Activated naive CD4-positive, alpha-beta T cell treated with anti-CD3 and anti-CD28 coated beads, Interleukin-2, amount 50 U/mL, for 24 hours (primary cell): ENCODE results near the gene SCAP.
A peak's percentile ranks its signal among the peaks of the same experiment; 100 is the strongest.
"Not testable (repeated sequence)": the region's sequence is repeated elsewhere in the genome, so short reads cannot be mapped to it uniquely, and the experiment has no call there.

Experiments used
- H3K27ac Mint-ChIP-seq: one replicate; pipeline ENCODE4 v1.8.0; 2021; ENCODE audit warnings: mild to moderate bottlenecking, mixed read lengths
- H3K27me3 Mint-ChIP-seq: one replicate; pipeline ENCODE4 v1.8.0; 2021; ENCODE audit warnings: mixed read lengths
- H3K36me3 Mint-ChIP-seq: one replicate; pipeline ENCODE4 v1.8.0; 2021; ENCODE audit warnings: mixed read lengths
- H3K4me1 Mint-ChIP-seq: one replicate; pipeline ENCODE4 v1.8.0; 2021; ENCODE audit warnings: mixed read lengths
- H3K4me3 Mint-ChIP-seq: one replicate; pipeline ENCODE4 v1.8.0; 2021; ENCODE audit warnings: mild to moderate bottlenecking, mixed read lengths
- H3K9me3 Mint-ChIP-seq: one replicate; pipeline ENCODE4 v1.8.0; 2021; ENCODE audit warnings: mixed read lengths

The SCAP gene

GRCh38 chr3:47475570-47476329, at the start of gene SCAP:
TSS of gene SCAP (minus strand) at chr3:47475941. CDS start at chr3:47442993, 32,948 bp downstream.
- H3K27ac Mint-ChIP-seq = peak within 1 kb of the TSS; percentile 96
- no peaks in the 10 kb centered on the region for H3K36me3 Mint-ChIP-seq
- peaks cover 43% of the 10 kb centered on the region for H3K4me1 Mint-ChIP-seq
- H3K9me3 Mint-ChIP-seq = no peaks in the 10 kb centered on the region
- H3K4me3 Mint-ChIP-seq = peak within 1 kb of the TSS; percentile 96
- H3K27me3 Mint-ChIP-seq = no peaks in the 10 kb centered on the region

- Mint-ChIP-seq H3K27ac (no peak overlapping the region), H3K4me3 (no peak overlapping the region), H3K36me3 (peaks cover 3% of the 10 kb centered on the region), H3K27me3 (no peaks in the 10 kb centered on the region), H3K4me1 (no peaks in the 10 kb centered on the region), H3K9me3 (no peaks in the 10 kb centered on the region)
These were observed 47.8 kb upstream of the SCAP start for GRCh38 chr3:47523310-47524073.

GRCh38 chr3:47522082-47522987, 46.6 kb upstream of the SCAP start:
- Mint-ChIP-seq H3K36me3 (no peaks in the 10 kb centered on the region), H3K27me3 (no peaks in the 10 kb centered on the region), H3K27ac (no peak overlapping the region), H3K4me3 (no peak overlapping the region), H3K4me1 (no peaks in the 10 kb centered on the region), H3K9me3 (no peaks in the 10 kb centered on the region)

- Mint-ChIP-seq H3K4me1 (peaks cover 1% of the 10 kb centered on the region), H3K27me3 (no peaks in the 10 kb centered on the region), H3K9me3 (no peaks in the 10 kb centered on the region), H3K4me3 (no peak overlapping the region), H3K36me3 (no peaks in the 10 kb centered on the region), H3K27ac (no peak overlapping the region)
These were observed 45.0 kb upstream of the SCAP start for GRCh38 chr3:47520756-47521155.

GRCh38 chr3:47517937-47518336, 42.2 kb upstream of the SCAP start:
- no peaks in the 10 kb centered on the region for H3K9me3 Mint-ChIP-seq
- no peak overlapping the region for H3K27ac Mint-ChIP-seq
- no peaks in the 10 kb centered on the region for H3K27me3 Mint-ChIP-seq
- no peaks in the 10 kb centered on the region for H3K36me3 Mint-ChIP-seq
- peaks cover 7% of the 10 kb centered on the region for H3K4me1 Mint-ChIP-seq
- no peak overlapping the region for H3K4me3 Mint-ChIP-seq

DNA sequence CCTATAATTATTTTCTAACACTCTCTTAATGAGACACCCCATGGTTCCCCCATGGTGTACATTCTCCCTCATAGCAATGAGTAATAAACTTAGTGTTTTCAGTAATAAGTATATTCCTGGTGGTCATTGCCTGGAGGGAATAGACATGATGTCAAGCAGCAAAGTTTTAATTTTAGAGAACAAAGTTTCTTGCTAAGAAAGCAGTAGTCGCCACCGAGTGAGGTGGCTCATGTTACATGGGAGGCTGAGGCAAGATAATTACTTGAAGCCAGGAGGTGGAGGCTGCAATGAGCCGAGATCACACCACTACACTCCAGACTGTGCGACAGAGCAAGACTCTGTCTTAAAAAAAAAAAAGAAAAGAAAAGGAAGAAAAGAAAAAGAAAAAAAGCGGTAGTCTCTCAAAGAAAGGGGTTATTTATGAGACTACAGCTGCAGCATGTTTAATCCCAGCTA, 40.2 kb upstream of the SCAP start:
- Mint-ChIP-seq H3K4me1 (peaks cover 19% of the 10 kb centered on the region), H3K27ac (peak overlapping the region; percentile 69), H3K27me3 (no peaks in the 10 kb centered on the region), H3K36me3 (no peaks in the 10 kb centered on the region), H3K4me3 (no peak overlapping the region), H3K9me3 (no peaks in the 10 kb centered on the region)

- Mint-ChIP-seq H3K27ac (peak overlapping the region; percentile 49), H3K27me3 (no peaks in the 10 kb centered on the region), H3K4me1 (peaks cover 20% of the 10 kb centered on the region), H3K36me3 (no peaks in the 10 kb centered on the region), H3K9me3 (no peaks in the 10 kb centered on the region), H3K4me3 (peak overlapping the region; percentile 81)
These were observed 39.4 kb upstream of the SCAP start for GRCh38 chr3:47515100-47515499.

DNA sequence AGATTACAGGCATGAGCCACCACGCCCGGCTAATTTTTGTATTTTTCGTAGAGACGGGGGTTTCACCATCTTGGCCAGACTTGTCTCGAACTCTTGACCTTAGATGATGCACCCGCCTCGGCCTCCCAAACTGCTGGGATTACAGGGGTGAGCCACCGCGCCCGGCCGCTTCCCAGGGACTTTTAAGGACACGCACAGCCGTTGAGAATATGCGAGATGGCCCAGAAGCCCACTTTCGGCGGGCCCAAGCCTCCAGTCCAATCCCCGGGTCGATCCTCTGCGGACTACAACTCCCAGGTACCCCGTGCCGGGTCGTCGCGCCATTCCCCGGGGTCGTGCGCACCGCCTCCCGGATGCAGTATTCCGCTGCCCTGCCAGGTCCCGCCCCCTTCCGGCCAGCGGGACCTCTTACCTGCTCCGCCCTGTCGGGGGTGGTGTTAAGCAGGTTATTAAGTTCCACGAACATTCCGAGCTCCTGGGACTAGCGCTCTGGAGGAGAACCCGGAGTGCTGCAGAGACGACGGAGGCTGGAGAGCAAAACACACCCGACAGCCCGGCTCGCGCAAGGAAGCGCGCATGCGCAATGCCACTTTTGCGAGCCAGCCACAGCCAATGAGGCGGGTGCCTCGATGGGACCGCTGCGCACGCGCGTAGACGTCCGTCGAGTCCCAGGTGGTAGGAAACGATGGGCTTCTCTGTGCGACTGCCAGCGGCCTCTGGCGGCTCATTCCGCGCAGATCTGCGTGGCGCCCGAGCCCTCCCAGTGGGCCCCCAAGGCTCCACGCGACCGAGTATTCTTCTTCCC, 37.6 kb upstream of the SCAP start, which contains the start of gene ELP6:
TSS of gene ELP6 (minus strand) at position 588 of the 805 bp plus-strand sequence. CDS start at position 466, 122 bp downstream.
- Mint-ChIP-seq H3K27ac (peak within 1 kb of the TSS; percentile 99), H3K4me1 (peaks cover 20% of the 10 kb centered on the region), H3K4me3 (peak within 1 kb of the TSS; percentile 97), H3K9me3 (no peaks in the 10 kb centered on the region), H3K27me3 (no peaks in the 10 kb centered on the region), H3K36me3 (no peaks in the 10 kb centered on the region)

DNA sequence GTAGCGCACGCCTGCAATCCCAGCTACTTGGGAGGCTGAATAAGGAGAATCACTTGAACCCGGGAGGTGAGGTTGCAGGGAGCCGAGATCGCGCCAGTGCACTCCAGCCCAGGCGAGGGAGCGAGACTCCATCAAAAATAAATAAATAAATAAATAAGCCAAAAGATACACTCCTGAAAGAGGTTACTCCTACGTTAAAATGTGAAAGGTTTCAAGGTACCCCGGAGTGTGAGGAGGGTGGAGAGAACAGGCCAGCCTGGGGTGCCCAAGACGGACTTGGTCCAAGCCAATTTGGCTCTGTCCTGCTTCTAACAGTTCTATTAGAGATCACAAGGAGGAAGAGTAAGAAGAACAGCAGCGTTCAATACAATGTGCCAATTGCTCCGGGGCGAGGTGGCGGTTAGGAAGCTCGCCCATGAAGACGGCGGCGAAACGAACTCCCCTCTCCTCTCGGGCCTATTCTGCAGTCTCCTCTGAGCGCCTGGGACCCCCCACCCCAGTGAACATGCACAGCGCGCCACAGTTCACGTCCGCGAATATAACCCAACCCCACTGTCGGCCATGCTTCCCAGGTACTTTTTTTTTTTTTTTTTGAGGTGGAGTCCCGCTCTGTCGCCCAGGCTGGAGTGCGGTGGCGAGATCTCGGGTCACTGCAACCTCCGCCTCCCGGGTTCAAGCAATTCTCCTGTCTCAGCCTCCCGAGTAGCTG, 36.8 kb upstream of the SCAP start:
- H3K9me3 Mint-ChIP-seq = no peaks in the 10 kb centered on the region
- H3K27ac Mint-ChIP-seq = peak overlapping the region; percentile 99
- no peaks in the 10 kb centered on the region for H3K27me3 Mint-ChIP-seq
- H3K4me1 Mint-ChIP-seq = peaks cover 20% of the 10 kb centered on the region
- peaks cover 2% of the 10 kb centered on the region for H3K36me3 Mint-ChIP-seq
- H3K4me3 Mint-ChIP-seq = peak overlapping the region; percentile 97

DNA sequence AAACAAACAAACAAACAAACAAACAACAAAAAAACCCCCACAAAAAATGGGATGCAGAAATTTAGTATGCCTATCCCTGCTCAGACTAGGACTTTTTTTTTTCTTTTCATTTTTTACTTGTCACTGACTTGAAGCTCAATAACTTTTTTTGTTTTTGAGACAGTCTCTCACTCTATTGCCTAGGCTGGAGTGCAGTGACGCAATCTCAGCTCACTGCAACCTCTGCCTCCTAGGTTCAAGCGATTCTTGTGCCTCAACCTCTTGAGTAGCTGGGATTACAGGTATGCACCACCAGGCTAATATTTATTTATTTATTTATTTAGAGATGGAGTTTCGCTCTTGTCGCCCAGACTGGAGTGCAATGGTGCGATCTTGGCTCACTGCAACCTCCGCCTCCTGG, 29.5 kb upstream of the SCAP start:
- H3K9me3 Mint-ChIP-seq, H3K36me3 Mint-ChIP-seq, H3K4me1 Mint-ChIP-seq, H3K27ac Mint-ChIP-seq, H3K4me3 Mint-ChIP-seq, H3K27me3 Mint-ChIP-seq: not testable (repeated sequence)

- Mint-ChIP-seq H3K36me3 (peaks cover 8% of the 10 kb centered on the region), H3K4me1 (no peaks in the 10 kb centered on the region), H3K27ac (no peak overlapping the region), H3K9me3 (no peaks in the 10 kb centered on the region), H3K27me3 (no peaks in the 10 kb centered on the region), H3K4me3 (no peak overlapping the region)
These were observed 28.4 kb upstream of the SCAP start for GRCh38 chr3:47504113-47504512.

- H3K27me3 Mint-ChIP-seq = no peaks in the 10 kb centered on the region
- no peaks in the 10 kb centered on the region for H3K9me3 Mint-ChIP-seq
- H3K4me3 Mint-ChIP-seq = no peak overlapping the region
- peaks cover 11% of the 10 kb centered on the region for H3K36me3 Mint-ChIP-seq
- H3K27ac Mint-ChIP-seq = no peak overlapping the region
- H3K4me1 Mint-ChIP-seq = no peaks in the 10 kb centered on the region
These were observed 27.3 kb upstream of the SCAP start for GRCh38 chr3:47503033-47503432.

DNA sequence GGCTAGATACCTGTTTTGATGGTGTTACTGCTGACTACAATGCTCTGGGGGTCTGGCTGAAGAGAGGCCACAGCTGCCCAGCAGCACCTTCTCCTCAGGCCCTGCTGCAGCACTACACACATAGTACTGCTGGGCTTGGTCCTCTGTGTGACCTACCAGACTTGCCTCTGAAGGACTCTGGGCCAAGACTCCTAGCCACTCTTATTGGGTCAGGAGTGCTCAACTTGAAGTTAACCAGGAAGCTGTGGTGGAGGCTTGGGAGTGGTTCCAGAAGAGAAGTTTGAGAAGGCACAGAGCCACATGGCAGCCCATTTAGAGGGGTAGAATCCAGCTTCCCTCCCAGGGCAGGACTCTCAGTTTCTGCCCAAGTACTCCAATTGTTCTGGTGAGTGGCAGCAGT, 21.2 kb upstream of the SCAP start:
- no peaks in the 10 kb centered on the region for H3K4me1 Mint-ChIP-seq
- peaks cover 14% of the 10 kb centered on the region for H3K36me3 Mint-ChIP-seq
- no peaks in the 10 kb centered on the region for H3K27me3 Mint-ChIP-seq
- H3K9me3 Mint-ChIP-seq = no peaks in the 10 kb centered on the region
- no peak overlapping the region for H3K27ac Mint-ChIP-seq
- H3K4me3 Mint-ChIP-seq = no peak overlapping the region

GRCh38 chr3:47495886-47496285, 20.1 kb upstream of the SCAP start:
- Mint-ChIP-seq H3K4me3 (no peak overlapping the region), H3K36me3 (peaks cover 14% of the 10 kb centered on the region), H3K4me1 (no peaks in the 10 kb centered on the region), H3K9me3 (no peaks in the 10 kb centered on the region), H3K27me3 (no peaks in the 10 kb centered on the region), H3K27ac (no peak overlapping the region)
